B cell (primary cell): ENCODE measurements around the gene CASZ1.

Experiments used
- CTCF ChIP-seq: fragments of 200-600 bp; IDR thresholded peaks from one replicate; pipeline ENCODE4 v1.8.0; 2022; ENCODE audit warnings: antibody characterized with exemption, mild to moderate bottlenecking
- EZH2 ChIP-seq: IDR thresholded peaks from 2 replicates; pipeline ENCODE4 v1.6.1; 2012; ENCODE audit warnings: borderline replicate concordance, low read depth, mild to moderate bottlenecking, moderate library complexity, low read length; ENCODE audit not compliant: insufficient read depth, poor library complexity, severe bottlenecking

GRCh38 chr1:10760566-10761502 lies 35.6 kb downstream of the CASZ1 start:
- TF ChIP-seq CTCF = no peak
- TF ChIP-seq EZH2 = no peak
